H1 (cell line): Measurements from ENCODE around the gene COL16A1. TPM values are rescaled to one million over a fixed set of nuclear protein-coding genes. Genes with fewer than 3 reads are reported as not detected.

ENCODE experiments used
- CTCF ChIA-PET: fragments of 300-600 bp; sonication (Branson Sonifier 250); formaldehyde crosslinking; loops from one replicate; lab custom pipeline; 2021; ENCODE audit not compliant: partially characterized antibody; lab: Charles Lee
- POLR2A ChIA-PET: fragments of 300-600 bp; sonication (Branson Sonifier 250); formaldehyde crosslinking; loops from one replicate; lab custom pipeline; 2021; ENCODE audit warnings: inconsistent platforms; ENCODE audit not compliant: partially characterized antibody; lab: Charles Lee
- DNase-seq, 2 experiments: peaks; one replicate each; pipeline versions ENCODE4 v3.0.0 to v3.0.0-alpha.2; 2010 to 2022; ENCODE audit warnings: low spot score in 2 of 2, low read depth in 1 of 2, mixed read lengths in 1 of 2
- FAIRE-seq: peaks from 2 replicates; lab custom pipeline; 2011; peaks lifted over from hg19 to GRCh38; lab: Jason Lieb, UNC
- H2AFZ ChIP-seq: 2 replicates; pipeline ENCODE4 v1.8.1; 2012; ENCODE audit warnings: low read length, inconsistent platforms
- H2AK5ac ChIP-seq: 2 replicates; pipeline ENCODE4 v1.6.1; 2013; ENCODE audit warnings: low read depth, low read length
- H2BK120ac ChIP-seq: replicated peaks from 2 replicates; pipeline ENCODE3; 2013; ENCODE audit warnings: low read depth, low read length, inconsistent platforms
- H2BK12ac ChIP-seq: 2 replicates; pipeline ENCODE4 v1.6.1; 2013; ENCODE audit warnings: low read depth, low read length
- H2BK15ac ChIP-seq: 2 replicates; pipeline ENCODE4 v1.6.1; 2013; ENCODE audit warnings: low read length
- H2BK20ac ChIP-seq: 2 replicates; pipeline ENCODE4 v1.6.1; 2013; ENCODE audit warnings: low read length
- H2BK5ac ChIP-seq: 2 replicates; pipeline ENCODE4 v1.6.1; 2013; ENCODE audit warnings: low read depth, low read length
- H3K14ac ChIP-seq: 2 replicates; pipeline ENCODE4 v1.6.1; 2013; ENCODE audit warnings: inconsistent platforms; ENCODE audit not compliant: insufficient read length
- H3K18ac ChIP-seq: 2 replicates; pipeline ENCODE4 v1.6.1; 2013; ENCODE audit warnings: low read length; ENCODE audit errors: extremely low read depth
- H3K23ac ChIP-seq: 2 replicates; pipeline ENCODE4 v1.6.1; 2013; ENCODE audit warnings: inconsistent platforms; ENCODE audit not compliant: insufficient read length
- H3K23me2 ChIP-seq: 2 replicates; pipeline ENCODE4 v1.6.1; 2013; ENCODE audit warnings: low read depth, low read length
- H3K27ac ChIP-seq: 2 replicates; pipeline ENCODE4 v1.6.1; 2011; ENCODE audit warnings: low read depth, low read length, inconsistent platforms
- H3K27me3 ChIP-seq, 4 experiments: replicated peaks in 1 of 4; 1 replicate in 1 of 4; 2 replicates in 3 of 4; pipeline versions ENCODE4 v1.6.1 to v1.8.1; 2011 to 2013; ENCODE audit warnings: low read length in 3 of 4, mild to moderate bottlenecking in 3 of 4, inconsistent platforms in 2 of 4, mixed read lengths in 2 of 4, moderate library complexity in 1 of 4; ENCODE audit not compliant: control insufficient read depth in 3 of 4, insufficient read depth in 3 of 4; ENCODE audit errors: extremely low read depth in 1 of 4
- H3K36me3 ChIP-seq, 4 experiments: 2 replicates each; pipeline versions ENCODE4 v1.6.1 to v1.8.1; 2011 to 2013; ENCODE audit warnings: mild to moderate bottlenecking in 4 of 4, low read length in 3 of 4, moderate library complexity in 2 of 4, control low read depth in 1 of 4, inconsistent platforms in 1 of 4; ENCODE audit not compliant: insufficient read depth in 4 of 4, control insufficient read depth in 2 of 4
- H3K4ac ChIP-seq: replicated peaks from 2 replicates; pipeline ENCODE3; 2013; ENCODE audit warnings: low read length, low read depth, mixed read lengths, inconsistent platforms; ENCODE audit not compliant: insufficient read length
- H3K4me1 ChIP-seq, 4 experiments: replicated peaks in 1 of 4; 1 replicate in 1 of 4; 2 replicates in 3 of 4; pipeline versions ENCODE4 v1.6.1 to v1.8.1; 2011 to 2013; ENCODE audit warnings: low read length in 3 of 4, inconsistent platforms in 2 of 4, mixed read lengths in 1 of 4; ENCODE audit not compliant: insufficient read depth in 4 of 4, control insufficient read depth in 3 of 4
- H3K4me2 ChIP-seq, 2 experiments: 2 replicates each; pipeline versions ENCODE4 v1.6.1 to v1.8.1; 2011 to 2013; ENCODE audit warnings: low read depth in 2 of 2, low read length in 2 of 2, control low read depth in 1 of 2, inconsistent platforms in 1 of 2, mild to moderate bottlenecking in 1 of 2; ENCODE audit not compliant: insufficient read depth in 1 of 2
- H3K4me3 ChIP-seq, 4 experiments: fragments of 200-600, 300-600 bp in 1 of 4; sonication (generic), shearing (Covaris generic), sonication (Bioruptor Twin) in 1 of 4; 2 replicates each; pipeline versions ENCODE4 v1.5.1 to v1.8.1; 2011 to 2016; ENCODE audit warnings: low read length in 4 of 4, low read depth in 3 of 4, control low read depth in 2 of 4, inconsistent platforms in 2 of 4, mild to moderate bottlenecking in 2 of 4, mixed read lengths in 1 of 4, moderate library complexity in 1 of 4; ENCODE audit not compliant: insufficient read depth in 2 of 4; ENCODE audit errors: extremely low read depth in 1 of 4
- H3K56ac ChIP-seq: replicated peaks from 2 replicates; pipeline ENCODE3; 2013; ENCODE audit warnings: low read depth, mild to moderate bottlenecking, mixed read lengths, low read length, inconsistent platforms; ENCODE audit not compliant: insufficient read length
- H3K79me1 ChIP-seq: 2 replicates; pipeline ENCODE4 v1.6.1; 2013; ENCODE audit warnings: low read depth, low read length, control low read depth
- H3K79me2 ChIP-seq, 2 experiments: 2 replicates each; pipeline versions ENCODE4 v1.6.1 to v1.8.1; 2012 to 2013; ENCODE audit warnings: low read length in 2 of 2, mild to moderate bottlenecking in 2 of 2, inconsistent platforms in 1 of 2; ENCODE audit not compliant: insufficient read depth in 2 of 2, control insufficient read depth in 1 of 2
- H3K9ac ChIP-seq, 4 experiments: replicated peaks in 1 of 4; 1 replicate in 1 of 4; 2 replicates in 3 of 4; pipeline versions ENCODE4 v1.6.1 to v1.8.1; 2011 to 2013; ENCODE audit warnings: low read depth in 3 of 4, low read length in 3 of 4, control low read depth in 2 of 4, mild to moderate bottlenecking in 2 of 4, moderate library complexity in 2 of 4, inconsistent platforms in 1 of 4; ENCODE audit errors: extremely low read depth in 1 of 4
- H3K9me3 ChIP-seq, 2 experiments: 2 replicates each; pipeline versions ENCODE4 v1.6.1 to v1.8.1; 2012 to 2013; ENCODE audit warnings: mild to moderate bottlenecking in 2 of 2, moderate library complexity in 2 of 2, control low read depth in 1 of 2, inconsistent platforms in 1 of 2, low read depth in 1 of 2, low read length in 1 of 2, mixed read lengths in 1 of 2; ENCODE audit not compliant: insufficient read depth in 2 of 2
- H4K20me1 ChIP-seq, 2 experiments: replicated peaks in 1 of 2; 2 replicates each; pipeline versions ENCODE3 to v1.8.1; 2011 to 2013; ENCODE audit warnings: inconsistent platforms in 2 of 2, low read length in 2 of 2, mild to moderate bottlenecking in 1 of 2; ENCODE audit not compliant: insufficient read depth in 2 of 2, control insufficient read depth in 1 of 2
- H4K5ac ChIP-seq: 2 replicates; pipeline ENCODE4 v1.6.1; 2013; ENCODE audit warnings: low read length, low read depth, mixed read lengths, inconsistent platforms; ENCODE audit not compliant: insufficient read length
- H4K8ac ChIP-seq: 2 replicates; pipeline ENCODE4 v1.8.0; 2013; ENCODE audit warnings: mild to moderate bottlenecking, moderate library complexity, low read length, inconsistent platforms; ENCODE audit not compliant: insufficient read depth; ENCODE audit errors: extremely low read depth
- H4K91ac ChIP-seq: replicated peaks from 2 replicates; pipeline ENCODE3; 2013; ENCODE audit warnings: low read length, mixed read lengths, inconsistent platforms; ENCODE audit not compliant: insufficient read length
- BACH1 ChIP-seq: IDR thresholded peaks from 2 replicates; pipeline ENCODE4 v1.6.1; 2012; ENCODE audit warnings: low read length, improper control_type of control experiment
- CTBP2 ChIP-seq: IDR thresholded peaks from 2 replicates; pipeline ENCODE4 v1.7.0; 2011; ENCODE audit warnings: borderline replicate concordance, mild to moderate bottlenecking, moderate library complexity, mixed read lengths, low read length; ENCODE audit not compliant: insufficient read depth, insufficient read length
- HDAC6 ChIP-seq: IDR thresholded peaks from one replicate; pipeline ENCODE4 v1.7.1; 2012; ENCODE audit warnings: low read depth, mild to moderate bottlenecking, inconsistent platforms, low read length, moderate library complexity
- JUND ChIP-seq: IDR thresholded peaks from 2 replicates; pipeline ENCODE4 v1.6.1; 2011; ENCODE audit warnings: mild to moderate bottlenecking, improper control_type of control experiment, low read length
- KDM5A ChIP-seq: fragments of 200-600 bp; IDR thresholded peaks from 2 replicates; pipeline ENCODE4 v1.7.1; 2012; ENCODE audit warnings: mild to moderate bottlenecking, low read length, inconsistent platforms, mixed read lengths
- POLR2AphosphoS5 ChIP-seq: IDR thresholded peaks from 2 replicates; pipeline ENCODE4 v1.6.1; 2011; ENCODE audit warnings: low read depth, low read length
- RBBP5 ChIP-seq: IDR thresholded peaks from 2 replicates; pipeline ENCODE4 v1.7.1; 2012; ENCODE audit warnings: low read depth, mild to moderate bottlenecking, inconsistent platforms, low read length, moderate library complexity, borderline replicate concordance
- RFX5 ChIP-seq: IDR thresholded peaks from 2 replicates; pipeline ENCODE4 v1.6.1; 2011; ENCODE audit warnings: low read depth, low read length, improper control_type of control experiment, borderline replicate concordance
- SAP30 ChIP-seq: fragments of 300-600 bp; sonication (generic); IDR thresholded peaks from 2 replicates; pipeline ENCODE4 v1.7.1; 2012; ENCODE audit warnings: low read length, moderate library complexity, mild to moderate bottlenecking, inconsistent platforms; ENCODE audit not compliant: insufficient read depth, insufficient replicate concordance
- SIN3A ChIP-seq, 2 experiments: IDR thresholded peaks in 1 of 2; conservative IDR thresholded peaks in 1 of 2; 2 replicates each; pipeline ENCODE4 v1.6.1; 2011 to 2012; ENCODE audit warnings: low read length in 2 of 2, improper control_type of control experiment in 1 of 2, low read depth in 1 of 2, mild to moderate bottlenecking in 1 of 2
- TBP ChIP-seq: IDR thresholded peaks from 2 replicates; pipeline ENCODE4 v1.6.1; 2011; ENCODE audit warnings: low read depth, low read length, improper control_type of control experiment
- USF2 ChIP-seq: IDR thresholded peaks from 2 replicates; pipeline ENCODE4 v1.6.1; 2011; ENCODE audit warnings: low read length, improper control_type of control experiment
- WGBS, 2 experiments: shearing (Covaris generic) in 1 of 2; methylation state at CpG; one replicate each; pipeline versions ENCODE4 v1.1.6 to v1.1.7; 2013 to 2015; ENCODE audit warnings: low lambda C conversion rate in 2 of 2, mixed read lengths in 2 of 2, inconsistent platforms in 1 of 2, low coverage in 1 of 2, missing lambda C conversion rate in 1 of 2; ENCODE audit not compliant: insufficient replicate concordance in 2 of 2, insufficient coverage in 1 of 2, insufficient read length in 1 of 2; ENCODE audit errors: extremely low coverage in 1 of 2, missing lambda C conversion rate in 1 of 2; 5-methylcytosine and 5-hydroxymethylcytosine counted together
- polyA plus RNA-seq, 7 experiments: library from polyadenylated mRNA; depleted of rRNA in 3 of 7; stranded (reverse) in 5 of 7; unstranded in 2 of 7; fragments of >200 nt in 5 of 7; fragments of 200-250 nt in 2 of 7; gene quantifications; 1 replicate in 5 of 7; 2 replicates in 1 of 7; 4 replicates in 1 of 7; pipeline versions ENCODE4 v1.2.1 to v1.2.3, GENCODE V29; 2011 to 2013; ENCODE audit warnings: missing spikeins in 2 of 7, mixed read lengths in 2 of 7
- total RNA-seq: library from RNA; stranded (reverse); fragmentation: NEBNext Ultra II Directional; extraction: Animal tissue kit (Norgen Biotek cat#: 25700); gene quantifications from 2 replicates; pipeline ENCODE4 v1.2.1, GENCODE V29; 2021

Gene COL16A1
- total and polyA plus RNA-seq, 2 of the 8 experiments (the other 6 are each of a cell fraction or from before 2014, with no cell fraction given) = 2.0 to 10.5 TPM

GRCh38 chr1:31723828-31724359 lies 20.1 kb upstream of the COL16A1 start:
- H4K8ac ChIP-seq = no peak overlapping the region
- H3K36me3 ChIP-seq = peaks cover 0 to 6% (median 0%) of the 10 kb centered on the region in 4 experiments; a peak in 1 of 8 replicates
- no peak overlapping the region for H3K14ac ChIP-seq
- no peak overlapping the region for H2BK120ac ChIP-seq
- H3K79me1 ChIP-seq = no peaks in the 10 kb centered on the region; the same call in 1 of the 2 replicates
- H2BK20ac ChIP-seq = no peak overlapping the region
- no peaks in the 10 kb centered on the region; a peak in 1 of 7 replicates for H3K27me3 ChIP-seq
- H3K9me3 ChIP-seq = no peaks in the 10 kb centered on the region
- no peak overlapping the region for H2BK12ac ChIP-seq
- H3K4ac ChIP-seq = no peak overlapping the region
- H2BK15ac ChIP-seq = no peak overlapping the region
- H3K23me2 ChIP-seq = no peaks in the 10 kb centered on the region
- peaks cover 0 to 5% (median 2%) of the 10 kb centered on the region in 4 experiments; a peak in 2 of 7 replicates for H3K4me1 ChIP-seq
- DNase-seq = peak in 1 of 2 experiments; percentile 94
- no peak overlapping the region for H3K4me3 ChIP-seq
- H4K91ac ChIP-seq = no peak overlapping the region
- peaks cover 0 to 6% of the 10 kb centered on the region in 2 experiments for H4K20me1 ChIP-seq
- no peaks in the 10 kb centered on the region for H3K79me2 ChIP-seq
- peak; percentile 62 for FAIRE-seq
- no peak overlapping the region for H3K23ac ChIP-seq
- ChIA-PET POLR2A (no interaction called here), CTCF (interaction anchor here (1.0 to 12.9 kb wide), 5 partner anchors 10 to 22 kb away, joined by 3 to 146 read pairs (median 9); no protein-coding TSS in a partner anchor)
- H3K4me2 ChIP-seq = no peak overlapping the region
- no peak overlapping the region for H3K9ac ChIP-seq
- no peak overlapping the region for H2AFZ ChIP-seq
- H3K18ac ChIP-seq = no peak overlapping the region
- 67% methylated on average over 5 of the region's 5 CpGs; no CpG with 5 or more reads in 1 of the 2 experiments for WGBS, 2 experiments
- H3K56ac ChIP-seq = no peak overlapping the region
- no peak overlapping the region for H2AK5ac ChIP-seq
- 0 out of 2 replicates have a peak overlapping the region, but pooled peaks have one; percentile 9 for H3K27ac ChIP-seq
- H2BK5ac ChIP-seq = no peak overlapping the region
- no peak overlapping the region for H4K5ac ChIP-seq
- TF ChIP-seq SAP30 = peak; percentile 48
- no peak for TF ChIP-seq POLR2AphosphoS5
- TF ChIP-seq BACH1 = 0 out of 2 replicates have a peak, but pooled peaks have one; percentile 32
- TF ChIP-seq KDM5A = no peak
- peak; percentile 81 to 83; a peak in 3 of 4 replicates for TF ChIP-seq SIN3A (conservative IDR thresholded peaks at IDR 0.05 in 1 of 2, IDR thresholded peaks at IDR 0.05 in 1 of 2; ENCODE audit: low read depth in 1 of 2, low read length in 2 of 2)
- no peak for TF ChIP-seq USF2
- no peak for TF ChIP-seq CTBP2
- TF ChIP-seq HDAC6 = no peak
- TF ChIP-seq RFX5 = no peak
- no peak for TF ChIP-seq RBBP5
- TF ChIP-seq TBP = no peak
- no peak for TF ChIP-seq JUND
